Measurements from ENCODE around the gene NOTUM. TPM values are rescaled to one million over a fixed set of nuclear protein-coding genes. Genes with fewer than 3 reads are reported as not detected.
A peak's percentile ranks its signal among the peaks of the same experiment; 100 is the strongest.

NOTUM gene
- total and polyA plus RNA-seq, 10 of the 15 experiments (the other 5 are each of a cell fraction or from before 2014, with no cell fraction given) = 0.04 to 0.13 TPM; not detected in 8

DNA sequence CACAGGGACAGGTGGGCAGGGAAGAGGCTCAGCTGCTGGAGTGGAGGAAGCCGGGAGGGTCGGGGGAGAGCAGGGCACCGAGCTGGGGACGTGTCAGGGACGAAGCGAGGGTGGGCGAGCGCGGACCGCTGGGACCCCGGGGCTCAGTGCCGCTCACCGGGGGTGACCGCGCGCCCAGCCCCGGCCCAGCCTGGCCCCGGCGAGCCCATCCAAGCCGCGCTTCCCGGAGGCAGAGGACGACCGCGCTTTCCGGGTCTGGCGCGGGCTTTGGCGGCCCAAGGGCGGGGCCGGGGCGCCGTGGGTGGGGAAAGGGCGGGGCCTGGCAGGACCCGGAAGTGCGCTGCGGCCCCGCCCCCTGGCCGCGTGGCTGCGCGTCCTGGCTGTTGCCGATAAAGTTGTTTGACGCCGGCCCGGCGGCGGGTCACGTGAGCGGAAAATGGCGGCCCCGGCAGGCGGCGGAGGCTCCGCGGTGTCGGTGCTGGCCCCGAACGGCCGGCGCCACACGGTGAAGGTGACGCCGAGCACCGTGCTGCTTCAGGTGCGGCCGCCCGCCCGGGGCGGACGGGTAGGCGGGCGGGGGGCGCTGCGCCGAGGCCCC lies 16.3 kb upstream of the NOTUM start, which contains the start of gene ASPSCR1 (continued):
- TF ChIP-seq, protein P1, sequence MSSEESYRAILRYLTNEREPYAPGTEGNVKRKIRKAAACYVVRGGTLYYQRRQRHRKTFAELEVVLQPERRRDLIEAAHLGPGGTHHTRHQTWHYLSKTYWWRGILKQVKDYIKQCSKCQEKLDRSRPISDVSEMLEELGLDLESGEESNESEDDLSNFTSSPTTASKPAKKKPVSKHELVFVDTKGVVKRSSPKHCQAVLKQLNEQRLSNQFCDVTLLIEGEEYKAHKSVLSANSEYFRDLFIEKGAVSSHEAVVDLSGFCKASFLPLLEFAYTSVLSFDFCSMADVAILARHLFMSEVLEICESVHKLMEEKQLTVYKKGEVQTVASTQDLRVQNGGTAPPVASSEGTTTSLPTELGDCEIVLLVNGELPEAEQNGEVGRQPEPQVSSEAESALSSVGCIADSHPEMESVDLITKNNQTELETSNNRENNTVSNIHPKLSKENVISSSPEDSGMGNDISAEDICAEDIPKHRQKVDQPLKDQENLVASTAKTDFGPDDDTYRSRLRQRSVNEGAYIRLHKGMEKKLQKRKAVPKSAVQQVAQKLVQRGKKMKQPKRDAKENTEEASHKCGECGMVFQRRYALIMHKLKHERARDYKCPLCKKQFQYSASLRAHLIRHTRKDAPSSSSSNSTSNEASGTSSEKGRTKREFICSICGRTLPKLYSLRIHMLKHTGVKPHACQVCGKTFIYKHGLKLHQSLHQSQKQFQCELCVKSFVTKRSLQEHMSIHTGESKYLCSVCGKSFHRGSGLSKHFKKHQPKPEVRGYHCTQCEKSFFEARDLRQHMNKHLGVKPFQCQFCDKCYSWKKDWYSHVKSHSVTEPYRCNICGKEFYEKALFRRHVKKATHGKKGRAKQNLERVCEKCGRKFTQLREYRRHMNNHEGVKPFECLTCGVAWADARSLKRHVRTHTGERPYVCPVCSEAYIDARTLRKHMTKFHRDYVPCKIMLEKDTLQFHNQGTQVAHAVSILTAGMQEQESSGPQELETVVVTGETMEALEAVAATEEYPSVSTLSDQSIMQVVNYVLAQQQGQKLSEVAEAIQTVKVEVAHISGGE (CRISPR knock-in tag; IDR thresholded peaks at IDR 0.05) = no peak
- peak; percentile 95; the same call in 1 of the 2 replicates for TF ChIP-seq STAT1 (conservative IDR thresholded peaks at IDR 0.05)
- no peak for TF ChIP-seq WRNIP1 (IDR thresholded peaks at IDR 0.05; ENCODE audit: borderline replicate concordance, low read depth, low read length)
- TF ChIP-seq, protein P2, sequence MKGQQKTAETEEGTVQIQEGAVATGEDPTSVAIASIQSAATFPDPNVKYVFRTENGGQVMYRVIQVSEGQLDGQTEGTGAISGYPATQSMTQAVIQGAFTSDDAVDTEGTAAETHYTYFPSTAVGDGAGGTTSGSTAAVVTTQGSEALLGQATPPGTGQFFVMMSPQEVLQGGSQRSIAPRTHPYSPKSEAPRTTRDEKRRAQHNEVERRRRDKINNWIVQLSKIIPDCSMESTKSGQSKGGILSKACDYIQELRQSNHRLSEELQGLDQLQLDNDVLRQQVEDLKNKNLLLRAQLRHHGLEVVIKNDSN (IDR thresholded peaks at IDR 0.05; ENCODE audit: borderline replicate concordance, extremely low read length, insufficient read depth, low read depth, low read length) = peak; percentile 93
- peak; percentile 88 for TF ChIP-seq POLR2A (IDR thresholded peaks at IDR 0.05; ENCODE audit: low read depth, low read length)
- TF ChIP-seq RAD51 (IDR thresholded peaks at IDR 0.05) = peak; percentile 81
- TF ChIP-seq, protein P3, sequence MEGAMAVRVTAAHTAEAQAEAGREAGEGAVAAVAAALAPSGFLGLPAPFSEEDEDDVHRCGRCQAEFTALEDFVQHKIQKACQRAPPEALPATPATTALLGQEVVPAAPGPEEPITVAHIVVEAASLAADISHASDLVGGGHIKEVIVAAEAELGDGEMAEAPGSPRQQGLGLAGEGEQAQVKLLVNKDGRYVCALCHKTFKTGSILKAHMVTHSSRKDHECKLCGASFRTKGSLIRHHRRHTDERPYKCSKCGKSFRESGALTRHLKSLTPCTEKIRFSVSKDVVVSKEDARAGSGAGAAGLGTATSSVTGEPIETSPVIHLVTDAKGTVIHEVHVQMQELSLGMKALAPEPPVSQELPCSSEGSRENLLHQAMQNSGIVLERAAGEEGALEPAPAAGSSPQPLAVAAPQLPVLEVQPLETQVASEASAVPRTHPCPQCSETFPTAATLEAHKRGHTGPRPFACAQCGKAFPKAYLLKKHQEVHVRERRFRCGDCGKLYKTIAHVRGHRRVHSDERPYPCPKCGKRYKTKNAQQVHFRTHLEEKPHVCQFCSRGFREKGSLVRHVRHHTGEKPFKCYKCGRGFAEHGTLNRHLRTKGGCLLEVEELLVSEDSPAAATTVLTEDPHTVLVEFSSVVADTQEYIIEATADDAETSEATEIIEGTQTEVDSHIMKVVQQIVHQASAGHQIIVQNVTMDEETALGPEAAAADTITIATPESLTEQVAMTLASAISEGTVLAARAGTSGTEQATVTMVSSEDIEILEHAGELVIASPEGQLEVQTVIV (IDR thresholded peaks at IDR 0.05; ENCODE audit: borderline replicate concordance, partially characterized antibody) = peak; percentile 70
- TF ChIP-seq, protein P4, sequence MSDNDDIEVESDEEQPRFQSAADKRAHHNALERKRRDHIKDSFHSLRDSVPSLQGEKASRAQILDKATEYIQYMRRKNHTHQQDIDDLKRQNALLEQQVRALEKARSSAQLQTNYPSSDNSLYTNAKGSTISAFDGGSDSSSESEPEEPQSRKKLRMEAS (IDR thresholded peaks at IDR 0.05; ENCODE audit: low read depth, low read length) = peak; percentile 94
- TF ChIP-seq, protein P5, sequence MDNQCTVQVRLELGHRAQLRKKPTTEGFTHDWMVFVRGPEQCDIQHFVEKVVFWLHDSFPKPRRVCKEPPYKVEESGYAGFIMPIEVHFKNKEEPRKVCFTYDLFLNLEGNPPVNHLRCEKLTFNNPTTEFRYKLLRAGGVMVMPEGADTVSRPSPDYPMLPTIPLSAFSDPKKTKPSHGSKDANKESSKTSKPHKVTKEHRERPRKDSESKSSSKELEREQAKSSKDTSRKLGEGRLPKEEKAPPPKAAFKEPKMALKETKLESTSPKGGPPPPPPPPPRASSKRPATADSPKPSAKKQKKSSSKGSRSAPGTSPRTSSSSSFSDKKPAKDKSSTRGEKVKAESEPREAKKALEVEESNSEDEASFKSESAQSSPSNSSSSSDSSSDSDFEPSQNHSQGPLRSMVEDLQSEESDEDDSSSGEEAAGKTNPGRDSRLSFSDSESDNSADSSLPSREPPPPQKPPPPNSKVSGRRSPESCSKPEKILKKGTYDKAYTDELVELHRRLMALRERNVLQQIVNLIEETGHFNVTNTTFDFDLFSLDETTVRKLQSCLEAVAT (IDR thresholded peaks at IDR 0.05) = no peak
- peak; percentile 98 to 100 for TF ChIP-seq BHLHE40 (IDR thresholded peaks at IDR 0.05; ENCODE audit: borderline replicate concordance in 1 of 2, low read depth in 2 of 2, low read length in 1 of 2)
- TF ChIP-seq, protein P6, sequence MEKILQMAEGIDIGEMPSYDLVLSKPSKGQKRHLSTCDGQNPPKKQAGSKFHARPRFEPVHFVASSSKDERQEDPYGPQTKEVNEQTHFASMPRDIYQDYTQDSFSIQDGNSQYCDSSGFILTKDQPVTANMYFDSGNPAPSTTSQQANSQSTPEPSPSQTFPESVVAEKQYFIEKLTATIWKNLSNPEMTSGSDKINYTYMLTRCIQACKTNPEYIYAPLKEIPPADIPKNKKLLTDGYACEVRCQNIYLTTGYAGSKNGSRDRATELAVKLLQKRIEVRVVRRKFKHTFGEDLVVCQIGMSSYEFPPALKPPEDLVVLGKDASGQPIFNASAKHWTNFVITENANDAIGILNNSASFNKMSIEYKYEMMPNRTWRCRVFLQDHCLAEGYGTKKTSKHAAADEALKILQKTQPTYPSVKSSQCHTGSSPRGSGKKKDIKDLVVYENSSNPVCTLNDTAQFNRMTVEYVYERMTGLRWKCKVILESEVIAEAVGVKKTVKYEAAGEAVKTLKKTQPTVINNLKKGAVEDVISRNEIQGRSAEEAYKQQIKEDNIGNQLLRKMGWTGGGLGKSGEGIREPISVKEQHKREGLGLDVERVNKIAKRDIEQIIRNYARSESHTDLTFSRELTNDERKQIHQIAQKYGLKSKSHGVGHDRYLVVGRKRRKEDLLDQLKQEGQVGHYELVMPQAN (conservative IDR thresholded peaks at IDR 0.05) = peak; percentile 93
- TF ChIP-seq SIN3A (IDR thresholded peaks at IDR 0.05; ENCODE audit: low read depth, low read length) = peak; percentile 83
- peak; percentile 92 for TF ChIP-seq LARP7 (IDR thresholded peaks at IDR 0.05)
- TF ChIP-seq ZNF384 (IDR thresholded peaks at IDR 0.05; ENCODE audit: borderline replicate concordance, low read depth, low read length) = no peak
- 0 out of 4 replicates have a peak, but pooled peaks of 1 of the 2 experiments have one; percentile 38 for TF ChIP-seq SRF (IDR thresholded peaks at IDR 0.05; ENCODE audit: low read depth in 2 of 2, low read length in 2 of 2)
- TF ChIP-seq SPI1 (IDR thresholded peaks at IDR 0.05; ENCODE audit: borderline replicate concordance, insufficient read depth, low read depth, low read length) = no peak
- peak; percentile 96; the same call in 1 of the 2 replicates for TF ChIP-seq ZNF207 (IDR thresholded peaks at IDR 0.05; ENCODE audit: borderline replicate concordance)
- TF ChIP-seq POLR2AphosphoS2 (IDR thresholded peaks at IDR 0.05; ENCODE audit: low read depth, low read length) = 0 out of 2 replicates have a peak, but pooled peaks have one; percentile 43
- TF ChIP-seq TARDBP (IDR thresholded peaks at IDR 0.05; ENCODE audit: borderline replicate concordance) = peak; percentile 98
